AG04450 (cell line): ENCODE results near the gene PTPN1. TPM values are rescaled to one million over a fixed set of nuclear protein-coding genes. Genes with fewer than 3 reads are reported as not detected.

ENCODE experiments used
- CTCF ChIA-PET: fragments of 300-600, 350-600 bp; formaldehyde crosslinking; extraction: SDS; loops from one replicate; lab custom pipeline; 2022; ENCODE audit warnings: antibody characterized with exemption, inconsistent platforms; lab: Charles Lee
- POLR2A ChIA-PET: fragments of 350-600 bp; formaldehyde crosslinking; extraction: SDS; loops from one replicate; lab custom pipeline; 2021; ENCODE audit warnings: antibody characterized with exemption, inconsistent platforms; lab: Yijun Ruan, JAX
- DNase-seq: peaks from one replicate; pipeline ENCODE4 v3.0.0-alpha.2; 2011; ENCODE audit warnings: low read depth, low spot score
- H3K27ac ChIP-seq: one replicate; pipeline ENCODE4 v1.5.1; 2012; ENCODE audit warnings: low read depth, low read length, control low read depth
- H3K27me3 ChIP-seq: one replicate; pipeline ENCODE4 v1.6.0; 2012; ENCODE audit warnings: low read length; ENCODE audit not compliant: control insufficient read depth, insufficient read depth
- H3K4me3 ChIP-seq: 2 replicates; pipeline ENCODE4 v1.5.1; 2011; ENCODE audit warnings: mild to moderate bottlenecking, low read depth, low read length, control low read depth
- H3K9me3 ChIP-seq: 2 replicates; pipeline ENCODE4 v1.5.1; 2012; ENCODE audit warnings: low read length; ENCODE audit not compliant: control insufficient read depth, insufficient read depth
- CTCF ChIP-seq: IDR thresholded peaks from 2 replicates; pipeline ENCODE4 v1.5.1; 2011; ENCODE audit warnings: low read depth, low read length, control low read depth, inconsistent platforms
- polyA minus RNA-seq: library from RNA; depleted of rRNA, polyadenylated mRNA; stranded (reverse); fragments of >200 nt; gene quantifications from 2 replicates; pipeline ENCODE4 v1.2.3, GENCODE V29; 2011; rRNA and poly(A)+ RNA removed
- polyA plus RNA-seq: library from polyadenylated mRNA; depleted of rRNA; stranded (reverse); fragments of >200 nt; gene quantifications from 2 replicates; pipeline ENCODE4 v1.2.3, GENCODE V29; 2011; rRNA removed

Gene PTPN1
- 49.4 and 54.7 TPM in 2 replicates for polyA plus RNA-seq
- 46.4 and 49.5 TPM in 2 replicates for polyA minus RNA-seq

DNA sequence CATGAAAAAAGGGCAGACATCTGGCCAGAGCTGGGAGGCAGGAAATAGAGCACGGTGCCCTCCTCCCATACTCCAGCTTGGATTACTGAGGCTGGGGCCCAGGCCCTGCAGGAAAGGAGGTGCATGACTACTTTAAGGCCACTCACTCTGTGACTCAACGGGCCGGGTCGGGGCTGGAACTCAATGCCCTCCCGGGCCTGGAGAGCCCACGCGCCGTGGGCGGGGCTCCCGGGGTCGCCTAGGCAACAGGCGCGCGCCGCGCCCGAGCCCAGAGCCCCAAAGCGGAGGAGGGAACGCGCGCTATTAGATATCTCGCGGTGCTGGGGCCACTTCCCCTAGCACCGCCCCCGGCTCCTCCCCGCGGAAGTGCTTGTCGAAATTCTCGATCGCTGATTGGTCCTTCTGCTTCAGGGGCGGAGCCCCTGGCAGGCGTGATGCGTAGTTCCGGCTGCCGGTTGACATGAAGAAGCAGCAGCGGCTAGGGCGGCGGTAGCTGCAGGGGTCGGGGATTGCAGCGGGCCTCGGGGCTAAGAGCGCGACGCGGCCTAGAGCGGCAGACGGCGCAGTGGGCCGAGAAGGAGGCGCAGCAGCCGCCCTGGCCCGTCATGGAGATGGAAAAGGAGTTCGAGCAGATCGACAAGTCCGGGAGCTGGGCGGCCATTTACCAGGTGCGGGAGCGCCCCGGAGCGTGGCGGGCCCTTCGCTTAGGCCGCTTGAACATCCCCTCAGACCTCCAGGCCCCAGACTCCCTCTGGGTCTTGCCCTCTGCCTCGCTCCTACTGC is at the start of gene PTPN1:
PTPN1 (plus strand) TSS at position 461 of the 783 bp plus-strand sequence; CDS start at position 606, 145 bp downstream.
- Histone ChIP-seq H3K4me3 (peak within 1 kb of the TSS; percentile 93), H3K27me3 (no peaks in the 10 kb centered on the region), H3K27ac (peak within 1 kb of the TSS; percentile 62), H3K9me3 (peaks cover 5% of the 10 kb centered on the region; the same call in 1 of the 2 replicates)
- CTCF ChIA-PET = interaction anchor here (0.9 kb wide), 1 partner anchor 46 kb away, joined by 4 read pairs; no protein-coding TSS in a partner anchor
- DNase-seq = peak; percentile 96
- peak; percentile 12; the same call in 1 of the 2 replicates for TF ChIP-seq CTCF
- POLR2A ChIA-PET = interaction anchor here (0.6 to 1.6 kb wide), 11 partner anchors 9 to 1232 kb away, joined by 3 to 7 read pairs (median 4); no protein-coding TSS in a partner anchor

- Histone ChIP-seq H3K27ac (no peak overlapping the region), H3K4me3 (no peak overlapping the region), H3K9me3 (no peaks in the 10 kb centered on the region), H3K27me3 (no peaks in the 10 kb centered on the region)
- CTCF ChIA-PET = interaction anchor here (0.5 to 1.9 kb wide), 5 partner anchors 11 to 282 kb away, joined by 3 to 6 read pairs (median 4); partner anchors contain the start of gene CEBPB
- TF ChIP-seq CTCF = peak; percentile 95
- DNase-seq = no peak
- POLR2A ChIA-PET = no interaction called here
These were observed 49.4 kb upstream of the PTPN1 start for GRCh38 chr20:50460608-50461267.

GRCh38 chr20:50462093-50462690 is 48.0 kb upstream of the PTPN1 start:
- DNase-seq = no peak
- TF ChIP-seq CTCF = no peak
- POLR2A ChIA-PET = interaction anchor here (0.6 to 1.0 kb wide), 2 partner anchors 116 to 275 kb away, joined by 3 read pairs; no protein-coding TSS in a partner anchor
- Histone ChIP-seq H3K27me3 (no peaks in the 10 kb centered on the region), H3K9me3 (no peaks in the 10 kb centered on the region), H3K27ac (no peak overlapping the region), H3K4me3 (no peak overlapping the region)
- CTCF ChIA-PET = interaction anchor here (1.0 to 1.9 kb wide), 3 partner anchors 272 to 280 kb away, joined by 3 to 6 read pairs (median 3); partner anchors contain the start of gene CEBPB

DNA sequence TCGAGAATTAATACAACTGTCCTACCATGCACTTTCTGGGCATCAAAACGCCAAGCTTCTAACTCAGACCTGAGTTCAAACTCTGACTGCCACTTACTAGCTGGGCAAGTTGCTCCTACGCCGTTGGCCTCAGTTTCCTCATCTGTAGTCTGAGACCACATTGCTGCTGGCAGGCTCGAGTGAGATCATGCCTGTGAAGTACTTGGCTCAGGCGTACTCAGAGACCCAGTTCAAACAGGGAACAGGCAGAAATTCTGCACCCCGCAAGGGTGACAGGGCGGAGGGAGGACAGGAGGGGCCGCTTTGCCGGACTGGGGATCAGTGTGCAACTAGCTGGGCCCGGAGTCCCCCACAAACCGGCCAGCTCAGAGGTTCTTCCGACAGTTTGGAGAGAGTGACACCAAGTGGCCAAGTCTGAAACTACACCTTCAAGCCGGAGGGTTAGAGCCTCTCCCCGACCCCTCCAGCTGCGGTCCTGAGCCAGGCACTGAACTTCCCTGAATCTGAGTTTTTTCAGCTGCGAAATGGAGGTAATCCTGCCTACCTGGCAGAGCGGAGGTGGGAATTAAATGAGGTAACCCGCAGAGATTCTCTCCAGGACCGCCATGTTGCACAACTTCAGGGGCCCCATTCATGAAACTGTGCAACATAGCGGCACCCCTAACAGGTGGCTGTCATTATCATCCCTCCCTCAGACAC is 46.0 kb upstream of the PTPN1 start:
- Histone ChIP-seq H3K4me3 (no peak overlapping the region), H3K27me3 (no peaks in the 10 kb centered on the region), H3K27ac (no peak overlapping the region), H3K9me3 (no peaks in the 10 kb centered on the region)
- no peak for DNase-seq
- TF ChIP-seq CTCF = peak; percentile 76
- ChIA-PET POLR2A (no interaction called here), CTCF (interaction anchor here (0.6 to 2.5 kb wide), 23 partner anchors 9 to 388 kb away, joined by 3 to 28 read pairs (median 3); partner anchors contain the start of gene PTPN1)
